Ovary (tissue), 3 donors: ENCODE data around the gene LIPK.

Experiments used
- EP300 ChIP-seq: sonication (generic); formaldehyde crosslinking; IDR thresholded peaks from one replicate; pipeline ENCODE4 v1.6.1; 2017; ENCODE audit warnings: antibody characterized with exemption
- POLR2A ChIP-seq: fragments of 450-650 bp; IDR thresholded peaks from one replicate; pipeline ENCODE4 v1.6.1; 2017; ENCODE audit warnings: antibody characterized with exemption, mild to moderate bottlenecking, moderate library complexity
- TF ChIP-seq, protein P1 (sequence below), 3 donors: fragments of 450-650 bp in 2 of 3; fragments of 200-600 bp in 1 of 3; IDR thresholded peaks; one replicate each; pipeline versions ENCODE4 v1.5.1 to v1.8.0; 2016 to 2022; ENCODE audit warnings: antibody characterized with exemption in 3 of 3, mild to moderate bottlenecking in 1 of 3
- donor health status: DM: no; HTN: no; CAD: no.

DNA sequence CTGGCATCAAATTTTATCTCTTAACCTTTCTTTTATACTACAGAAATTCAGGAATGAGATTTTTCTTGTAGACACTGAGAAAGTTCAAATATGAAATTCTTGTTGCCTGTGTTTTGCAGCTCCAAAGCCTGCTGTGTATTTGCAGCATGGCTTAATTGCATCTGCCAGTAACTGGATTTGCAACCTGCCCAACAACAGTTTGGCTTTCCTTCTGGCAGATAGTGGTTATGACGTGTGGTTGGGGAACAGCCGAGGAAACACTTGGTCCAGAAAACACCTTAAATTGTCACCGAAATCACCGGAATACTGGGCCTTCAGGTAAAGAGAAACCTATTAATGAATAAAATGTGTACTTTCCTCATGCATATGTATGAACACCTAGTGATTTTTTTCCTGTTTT is 24.8 kb downstream of the LIPK start:
- TF ChIP-seq, protein P1, sequence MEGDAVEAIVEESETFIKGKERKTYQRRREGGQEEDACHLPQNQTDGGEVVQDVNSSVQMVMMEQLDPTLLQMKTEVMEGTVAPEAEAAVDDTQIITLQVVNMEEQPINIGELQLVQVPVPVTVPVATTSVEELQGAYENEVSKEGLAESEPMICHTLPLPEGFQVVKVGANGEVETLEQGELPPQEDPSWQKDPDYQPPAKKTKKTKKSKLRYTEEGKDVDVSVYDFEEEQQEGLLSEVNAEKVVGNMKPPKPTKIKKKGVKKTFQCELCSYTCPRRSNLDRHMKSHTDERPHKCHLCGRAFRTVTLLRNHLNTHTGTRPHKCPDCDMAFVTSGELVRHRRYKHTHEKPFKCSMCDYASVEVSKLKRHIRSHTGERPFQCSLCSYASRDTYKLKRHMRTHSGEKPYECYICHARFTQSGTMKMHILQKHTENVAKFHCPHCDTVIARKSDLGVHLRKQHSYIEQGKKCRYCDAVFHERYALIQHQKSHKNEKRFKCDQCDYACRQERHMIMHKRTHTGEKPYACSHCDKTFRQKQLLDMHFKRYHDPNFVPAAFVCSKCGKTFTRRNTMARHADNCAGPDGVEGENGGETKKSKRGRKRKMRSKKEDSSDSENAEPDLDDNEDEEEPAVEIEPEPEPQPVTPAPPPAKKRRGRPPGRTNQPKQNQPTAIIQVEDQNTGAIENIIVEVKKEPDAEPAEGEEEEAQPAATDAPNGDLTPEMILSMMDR (IDR thresholded peaks at IDR 0.05), result no peak
- TF ChIP-seq EP300, result no peak
- no peak for TF ChIP-seq POLR2A
